Measurements from ENCODE around the gene LLGL1. TPM values are rescaled to one million over a fixed set of nuclear protein-coding genes. Genes with fewer than 3 reads are reported as not detected.

LLGL1 gene
- total RNA-seq, 1 experiment from 2014 or later: 44.3 TPM

GRCh38 chr17:18277076-18277475, 51.6 kb downstream of the LLGL1 start:
- Histone ChIP-seq H3K79me2 (ENCODE audit: insufficient read depth, low read length) (no peaks in the 10 kb centered on the region), H2AFZ (ENCODE audit: low read depth, low read length, poor library complexity, severe bottlenecking) (no peak overlapping the region), H3K4me2 (ENCODE audit: low read length) (no peak overlapping the region), H3K27ac (ENCODE audit: low read depth, low read length) (no peak overlapping the region), H4K20me1 (ENCODE audit: insufficient read depth) (no peaks in the 10 kb centered on the region), H3K36me3 (ENCODE audit: control insufficient read depth in 1 of 2, insufficient read depth in 2 of 2, low read length in 2 of 2) (peaks cover 39 to 49% of the 10 kb centered on the region in 2 experiments), H3K9me2 (ENCODE audit: insufficient read depth) (no peaks in the 10 kb centered on the region), H3K4me3 (replicated peaks in 1 of 2; ENCODE audit: low read depth in 1 of 2, low read length in 2 of 2) (no peak overlapping the region), H3K9ac (ENCODE audit: low read length) (no peak overlapping the region), H3K9me3 (ENCODE audit: control insufficient read depth in 1 of 2, insufficient read depth in 1 of 2, low read depth in 1 of 2, low read length in 2 of 2) (no peaks in the 10 kb centered on the region), H3K4me1 (ENCODE audit: control insufficient read depth in 1 of 2, insufficient read depth in 2 of 2, low read length in 2 of 2) (no peaks in the 10 kb centered on the region), H3K27me3 (ENCODE audit: insufficient read depth, low read length) (no peaks in the 10 kb centered on the region)
- intact Hi-C loops (cut with micrococcal nuclease): no loop called here
- CTCF ChIA-PET: no interaction called here
- ATAC-seq: no peak
- no TSS peak for BruUV-seq (replicated peaks)
- RAD21 ChIA-PET (ENCODE audit: low non-redundant PET in 1 of 2, low total read pairs in 2 of 2, uncharacterized antibody in 2 of 2, unreplicated experiment in 2 of 2): no interaction called here
- POLR2A ChIA-PET: no interaction called here
- no peak for DNase-seq (ENCODE audit: low read depth, low spot score)
- no peak for TF ChIP-seq ZNF274 (IDR thresholded peaks at IDR 0.05; ENCODE audit: low read depth, low read length)
- no peak for TF ChIP-seq EGR1 (IDR thresholded peaks at IDR 0.05; ENCODE audit: low read depth)
- no peak for TF ChIP-seq REST (IDR thresholded peaks at IDR 0.05; ENCODE audit: low read depth)
- TF ChIP-seq ZFX (IDR thresholded peaks at IDR 0.05): no peak
- no peak for TF ChIP-seq RAD21 (IDR thresholded peaks at IDR 0.05; ENCODE audit: low read depth)
- no peak for TF ChIP-seq ELF1 (IDR thresholded peaks at IDR 0.05; ENCODE audit: borderline replicate concordance, low read depth)
- TF ChIP-seq, protein P1, sequence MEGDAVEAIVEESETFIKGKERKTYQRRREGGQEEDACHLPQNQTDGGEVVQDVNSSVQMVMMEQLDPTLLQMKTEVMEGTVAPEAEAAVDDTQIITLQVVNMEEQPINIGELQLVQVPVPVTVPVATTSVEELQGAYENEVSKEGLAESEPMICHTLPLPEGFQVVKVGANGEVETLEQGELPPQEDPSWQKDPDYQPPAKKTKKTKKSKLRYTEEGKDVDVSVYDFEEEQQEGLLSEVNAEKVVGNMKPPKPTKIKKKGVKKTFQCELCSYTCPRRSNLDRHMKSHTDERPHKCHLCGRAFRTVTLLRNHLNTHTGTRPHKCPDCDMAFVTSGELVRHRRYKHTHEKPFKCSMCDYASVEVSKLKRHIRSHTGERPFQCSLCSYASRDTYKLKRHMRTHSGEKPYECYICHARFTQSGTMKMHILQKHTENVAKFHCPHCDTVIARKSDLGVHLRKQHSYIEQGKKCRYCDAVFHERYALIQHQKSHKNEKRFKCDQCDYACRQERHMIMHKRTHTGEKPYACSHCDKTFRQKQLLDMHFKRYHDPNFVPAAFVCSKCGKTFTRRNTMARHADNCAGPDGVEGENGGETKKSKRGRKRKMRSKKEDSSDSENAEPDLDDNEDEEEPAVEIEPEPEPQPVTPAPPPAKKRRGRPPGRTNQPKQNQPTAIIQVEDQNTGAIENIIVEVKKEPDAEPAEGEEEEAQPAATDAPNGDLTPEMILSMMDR (IDR thresholded peaks at IDR 0.05 in 2 of 3, conservative IDR thresholded peaks at IDR 0.05 in 1 of 3; ENCODE audit: borderline replicate concordance in 1 of 3, insufficient read depth in 1 of 3, low read depth in 2 of 3, low read length in 2 of 3): no peak
- TF ChIP-seq POLR2A (IDR thresholded peaks at IDR 0.05; ENCODE audit: borderline replicate concordance, extremely low read depth, insufficient read depth, insufficient read length): no peak
